Calu3 (cell line): ENCODE measurements around the gene HMOX1. TPM values are rescaled to one million over a fixed set of nuclear protein-coding genes. Genes with fewer than 3 reads are reported as not detected.

Experiments used
- BruUV-seq: library from RNA; stranded (reverse); fragments of 400-500 nt; replicated peaks from 2 replicates; lab custom pipeline; 2021; lab: Mats Ljungman, UMichigan
- CTCF ChIA-PET: fragments of 300-600 bp; sonication (Branson Sonifier 250); formaldehyde crosslinking; loops from one replicate; lab custom pipeline; 2022; ENCODE audit warnings: antibody characterized with exemption; lab: Charles Lee
- DNase-seq: peaks from one replicate; pipeline ENCODE4 v3.0.0; 2022
- H3K27ac Mint-ChIP-seq: one replicate; pipeline ENCODE4 v1.8.0; 2022; ENCODE audit warnings: mixed read lengths; ENCODE audit not compliant: unreplicated experiment
- H3K27me3 Mint-ChIP-seq: one replicate; pipeline ENCODE4 v1.8.0; 2022; ENCODE audit warnings: mixed read lengths; ENCODE audit not compliant: unreplicated experiment
- H3K36me3 Mint-ChIP-seq: one replicate; pipeline ENCODE4 v1.8.0; 2022; ENCODE audit warnings: mild to moderate bottlenecking, moderate library complexity, mixed read lengths; ENCODE audit not compliant: insufficient read depth, unreplicated experiment
- H3K4me1 Mint-ChIP-seq: one replicate; pipeline ENCODE4 v1.8.0; 2022; ENCODE audit warnings: mild to moderate bottlenecking, low read depth, mixed read lengths; ENCODE audit not compliant: unreplicated experiment
- H3K4me3 Mint-ChIP-seq: one replicate; pipeline ENCODE4 v1.8.0; 2022; ENCODE audit warnings: mild to moderate bottlenecking, low read depth, moderate library complexity, mixed read lengths; ENCODE audit not compliant: unreplicated experiment
- H3K9me3 Mint-ChIP-seq: one replicate; pipeline ENCODE4 v1.8.0; 2022; ENCODE audit warnings: low read depth, mixed read lengths; ENCODE audit not compliant: unreplicated experiment
- CTCF ChIP-seq: fragments of 200-600 bp; IDR thresholded peaks from one replicate; pipeline ENCODE4 v1.8.0; 2022; ENCODE audit warnings: antibody characterized with exemption; ENCODE audit not compliant: unreplicated experiment
- intact Hi-C: fragments of 100-400 bp; cut with micrococcal nuclease; formaldehyde crosslinking; loops from one replicate; pipeline ENCODE4 v1.10.0; 2022; ENCODE audit not compliant: unreplicated experiment
- total RNA-seq: library from RNA; stranded (reverse); gene quantifications from 2 replicates; pipeline ENCODE4 v1.2.3, GENCODE V29; 2022

The HMOX1 gene
- total RNA-seq, 1 experiment from 2014 or later: 0.85 TPM

- CTCF ChIA-PET: no interaction called here
- intact Hi-C loops: no loop called here
- Mint-ChIP-seq H3K4me3 (no peak overlapping the region), H3K36me3 (peaks cover 40% of the 10 kb centered on the region), H3K9me3 (no peaks in the 10 kb centered on the region), H3K27me3 (no peaks in the 10 kb centered on the region), H3K4me1 (no peaks in the 10 kb centered on the region), H3K27ac (no peak overlapping the region)
- TF ChIP-seq CTCF: no peak
- no TSS peak for BruUV-seq
- DNase-seq: no peak
Observed at GRCh38 chr22:35342390-35342789, 38.5 kb upstream of the HMOX1 start.

DNA sequence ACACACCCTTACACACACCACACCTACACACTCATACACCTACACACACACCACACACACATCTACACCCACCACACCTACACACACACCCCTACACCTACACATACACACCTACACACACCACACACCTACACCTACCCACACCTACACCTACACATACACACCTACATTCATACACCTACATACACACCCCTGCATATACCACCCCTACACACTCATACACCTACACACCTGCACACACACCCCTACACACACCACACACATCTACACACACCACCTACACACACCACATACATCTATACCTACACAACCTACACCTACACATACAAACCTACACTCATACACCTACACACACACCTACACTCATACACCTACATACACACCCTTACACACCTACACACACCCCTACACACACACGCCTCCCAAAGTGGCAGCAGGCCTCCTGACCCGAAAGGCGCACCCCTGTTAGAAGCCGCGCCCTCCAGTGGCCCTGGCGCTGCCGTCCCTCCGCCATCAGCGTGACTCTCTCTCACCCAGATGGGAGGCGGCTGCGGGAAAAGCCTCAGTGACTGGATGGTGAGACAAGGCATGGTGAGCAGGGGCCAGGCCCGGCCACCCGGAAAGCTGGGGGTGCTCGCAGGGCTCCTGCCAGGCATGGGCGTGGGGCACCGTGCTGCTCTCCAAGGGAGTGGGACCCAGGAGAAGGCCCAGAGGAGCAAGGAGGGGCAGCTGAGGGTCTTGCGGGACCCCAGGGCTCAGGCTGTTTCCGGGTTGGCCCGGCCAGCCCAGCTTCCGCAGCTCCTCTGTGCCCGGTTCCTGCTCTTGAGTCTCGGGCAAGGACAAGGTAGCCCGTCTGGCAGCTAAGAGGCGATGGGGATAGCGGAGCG lies 37.0 kb upstream of the HMOX1 start:
- BruUV-seq: no TSS peak
- CTCF ChIA-PET: interaction anchor here (0.6 kb wide), 1 partner anchor 13 kb away, joined by 3 read pairs; no protein-coding TSS in a partner anchor
- intact Hi-C loops: no loop called here

DNA sequence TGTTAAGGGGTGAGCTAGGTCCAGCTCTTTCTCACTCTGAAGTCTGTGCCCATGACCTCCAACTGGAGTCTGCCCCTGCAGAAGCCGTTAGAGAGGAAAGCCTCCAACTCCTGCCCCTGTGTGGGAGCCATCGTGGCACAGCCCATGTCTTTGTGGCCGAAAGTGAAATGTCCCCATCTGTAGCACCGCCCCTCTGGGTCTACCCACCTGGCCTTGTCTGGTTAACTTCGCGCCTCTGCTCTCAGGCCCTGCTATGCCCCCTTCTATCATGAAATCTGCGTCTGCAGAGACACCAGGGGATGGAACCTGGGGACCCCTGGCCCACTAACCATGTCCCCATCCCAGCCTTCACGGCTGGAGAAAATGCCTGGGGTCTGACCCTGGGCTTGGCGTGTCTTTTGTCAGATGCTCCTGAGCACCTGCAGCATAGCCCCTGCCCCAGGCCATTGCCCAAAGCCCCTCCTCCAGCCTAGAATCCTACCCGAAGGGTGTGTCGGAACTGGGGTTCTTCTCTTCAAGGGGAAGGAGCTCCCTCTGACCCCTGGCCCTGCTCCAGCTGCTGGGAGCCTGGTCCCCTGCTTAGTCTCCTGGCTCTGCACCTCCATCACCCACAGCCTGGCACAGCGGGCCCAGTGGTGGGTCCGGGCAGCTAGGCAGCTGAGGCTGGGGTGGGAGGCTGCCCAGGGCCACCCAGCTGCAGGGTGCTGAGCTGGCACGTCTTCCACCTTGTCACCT lies 35.8 kb upstream of the HMOX1 start:
- BruUV-seq: no TSS peak
- H3K36me3 Mint-ChIP-seq: peaks cover 39% of the 10 kb centered on the region
- H3K9me3 Mint-ChIP-seq: no peaks in the 10 kb centered on the region
- intact Hi-C loops: no loop called here
- DNase-seq: no peak
- no peaks in the 10 kb centered on the region for H3K27me3 Mint-ChIP-seq
- CTCF ChIA-PET: no interaction called here
- no peak overlapping the region for H3K4me3 Mint-ChIP-seq
- H3K27ac Mint-ChIP-seq: no peak overlapping the region
- TF ChIP-seq CTCF: no peak
- H3K4me1 Mint-ChIP-seq: peaks cover under 1% of the 10 kb centered on the region

More for the DNA sequence above, 37.0 kb upstream of the HMOX1 start:
- Mint-ChIP-seq H3K27me3 (no peaks in the 10 kb centered on the region), H3K27ac (no peak overlapping the region), H3K9me3 (no peaks in the 10 kb centered on the region), H3K36me3 (peaks cover 43% of the 10 kb centered on the region), H3K4me1 (no peaks in the 10 kb centered on the region), H3K4me3 (no peak overlapping the region)
- TF ChIP-seq CTCF: no peak
- no peak for DNase-seq

DNA sequence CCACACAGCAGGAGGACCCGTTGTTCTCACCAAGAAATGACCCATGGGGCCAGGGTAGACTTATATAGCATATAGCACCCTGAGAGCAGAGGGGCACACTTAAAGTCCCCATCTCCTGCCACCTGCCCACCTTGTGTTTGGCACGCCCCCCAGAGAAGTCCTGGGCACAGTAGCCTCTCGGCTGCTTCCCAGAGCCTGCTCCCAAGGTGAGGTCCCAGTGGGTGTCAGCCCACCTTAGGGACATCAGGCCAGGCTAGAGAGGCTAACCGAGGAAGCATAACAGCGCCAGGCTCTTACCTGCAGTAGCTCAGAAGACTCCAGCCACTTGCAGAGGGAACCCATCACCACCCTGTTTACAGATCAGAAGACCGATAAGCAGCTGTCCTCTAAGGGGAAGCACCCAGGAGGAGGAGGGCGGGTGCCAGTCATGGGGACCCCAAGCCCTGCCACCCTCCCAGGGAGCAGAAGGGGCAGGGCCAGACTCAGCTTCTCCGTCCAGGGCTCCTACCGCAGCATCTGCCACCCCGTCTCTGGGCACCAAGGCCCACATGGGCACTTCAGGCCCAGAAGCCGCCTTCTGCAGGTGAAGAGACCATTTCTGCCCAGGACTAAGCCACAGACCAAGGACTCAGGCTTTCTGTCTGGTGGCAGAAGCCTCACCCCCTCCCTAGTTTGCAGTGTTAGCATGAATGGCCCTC lies 34.9 kb upstream of the HMOX1 start:
- no TSS peak for BruUV-seq
- H3K4me3 Mint-ChIP-seq: no peak overlapping the region
- intact Hi-C loops: no loop called here
- peaks cover 9% of the 10 kb centered on the region for H3K4me1 Mint-ChIP-seq
- no peak for TF ChIP-seq CTCF
- no peaks in the 10 kb centered on the region for H3K27me3 Mint-ChIP-seq
- no peak overlapping the region for H3K27ac Mint-ChIP-seq
- H3K36me3 Mint-ChIP-seq: peaks cover 44% of the 10 kb centered on the region
- no peak for DNase-seq
- CTCF ChIA-PET: no interaction called here
- H3K9me3 Mint-ChIP-seq: no peaks in the 10 kb centered on the region
